Gastrocnemius medialis (tissue), 4 donors: ENCODE results near the gene TSPYL6.

Source experiments
- CTCF ChIP-seq, 5 experiments: fragments of 450-650 bp in 3 of 5; fragments of 200-600 bp in 2 of 5; sonication (generic) in 2 of 5; IDR thresholded peaks in 4 of 5; conservative IDR thresholded peaks in 1 of 5; 1 replicate in 4 of 5; 2 replicates in 1 of 5; pipeline ENCODE4 v1.5.1; 2016 to 2019; ENCODE audit warnings: antibody characterized with exemption in 5 of 5, mild to moderate bottlenecking in 3 of 5, moderate library complexity in 3 of 5
- POLR2A ChIP-seq, 2 donors: fragments of 450-650 bp; IDR thresholded peaks; one replicate each; pipeline ENCODE4 v1.6.1; 2017; ENCODE audit warnings: antibody characterized with exemption in 2 of 2, mild to moderate bottlenecking in 2 of 2, moderate library complexity in 2 of 2

DNA sequence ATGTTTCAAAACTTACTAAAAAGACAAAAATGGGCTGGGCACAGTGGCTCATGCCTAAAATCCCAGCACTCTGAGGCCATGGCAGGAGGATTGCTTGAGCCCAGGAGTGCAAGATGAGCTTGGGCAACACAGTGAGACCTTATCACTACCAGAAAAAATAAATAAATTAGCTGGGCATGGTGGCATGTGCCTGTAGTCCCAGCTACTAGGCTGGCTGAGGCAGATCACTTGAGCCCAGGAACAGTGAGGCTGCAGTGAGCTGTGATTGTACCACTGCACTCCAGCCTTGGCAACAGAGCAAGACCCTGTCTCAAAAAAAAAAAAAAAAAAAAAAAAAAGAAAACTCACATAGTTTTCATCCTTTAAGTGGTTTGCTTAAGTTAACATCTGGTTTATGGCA lies 6.4 kb downstream of the TSPYL6 start:
- TF ChIP-seq CTCF (IDR thresholded peaks at IDR 0.05 in 4 of 5, conservative IDR thresholded peaks at IDR 0.05 in 1 of 5) (no peak), POLR2A (IDR thresholded peaks at IDR 0.05) (no peak)
